HL-60 (cell line): ENCODE results near the gene PPFIA3.

Experiments used
- DNase-seq, 2 experiments: peaks; one replicate each; pipeline ENCODE4 v3.0.0-alpha.2; 2010 to 2020; ENCODE audit warnings: low read depth in 1 of 2, low spot score in 1 of 2
- H3K27ac ChIP-seq: fragments of 250-450 bp; sonication (Bioruptor Pico); replicated peaks from 2 replicates; pipeline ENCODE4 v1.5.1; 2020; ENCODE audit warnings: mild to moderate bottlenecking, moderate library complexity
- H3K27me3 ChIP-seq: fragments of 250-450 bp; sonication (Bioruptor Pico); 2 replicates; pipeline ENCODE4 v1.5.1; 2021; ENCODE audit warnings: mild to moderate bottlenecking, moderate library complexity; ENCODE audit not compliant: insufficient read depth, poor library complexity, severe bottlenecking
- H3K4me3 ChIP-seq: replicated peaks from 2 replicates; pipeline ENCODE4 v1.5.1; 2011; ENCODE audit warnings: mild to moderate bottlenecking, control low read depth, low read length; ENCODE audit not compliant: insufficient read depth
- CTCF ChIP-seq: IDR thresholded peaks from one replicate; pipeline ENCODE4 v1.5.1; 2011; ENCODE audit warnings: low read length, control low read depth, inconsistent platforms; ENCODE audit not compliant: insufficient read depth
- GABPA ChIP-seq: IDR thresholded peaks from 2 replicates; pipeline ENCODE4 v1.6.1; 2012; ENCODE audit warnings: low read depth
- POLR2AphosphoS5 ChIP-seq: IDR thresholded peaks from 2 replicates; pipeline ENCODE4 v1.6.1; 2012; ENCODE audit warnings: low read depth
- REST ChIP-seq: IDR thresholded peaks from 2 replicates; pipeline ENCODE4 v1.6.1; 2012; ENCODE audit warnings: low read depth; ENCODE audit not compliant: insufficient replicate concordance
- SPI1 ChIP-seq: IDR thresholded peaks from 2 replicates; pipeline ENCODE4 v1.6.1; 2012; ENCODE audit warnings: low read depth, mild to moderate bottlenecking, borderline replicate concordance

Gene PPFIA3

GRCh38 chr19:49084206-49085019 lies 34.9 kb upstream of the PPFIA3 start:
- Histone ChIP-seq H3K27ac (peak overlapping the region; percentile 95), H3K4me3 (peak overlapping the region; percentile 94), H3K27me3 (no peaks in the 10 kb centered on the region)
- DNase-seq = no peak
- TF ChIP-seq REST = no peak
- TF ChIP-seq POLR2AphosphoS5 = no peak
- TF ChIP-seq GABPA = no peak
- no peak for TF ChIP-seq CTCF
- TF ChIP-seq SPI1 = no peak

- Histone ChIP-seq H3K27me3 (no peaks in the 10 kb centered on the region), H3K4me3 (peak within 1 kb of the TSS; percentile 94), H3K27ac (peak within 1 kb of the TSS; percentile 95)
- TF ChIP-seq GABPA (no peak), POLR2AphosphoS5 (peak; percentile 98), REST (peak; percentile 75)
- DNase-seq = peak; percentile 98 to 99
Measured at GRCh38 chr19:49085020-49085867, 34.1 kb upstream of the PPFIA3 start, which contains the start of gene SNRNP70. SNRNP70 (plus strand) TSS chr19:49085451; CDS start chr19:49086415, 964 bp downstream.

GRCh38 chr19:49085868-49086232 lies 33.5 kb upstream of the PPFIA3 start:
- peak overlapping the region; percentile 95 for H3K27ac ChIP-seq
- peak overlapping the region; percentile 94 for H3K4me3 ChIP-seq
- DNase-seq = no peak
- H3K27me3 ChIP-seq = no peaks in the 10 kb centered on the region
- TF ChIP-seq GABPA (no peak), REST (no peak), SPI1 (no peak), CTCF (no peak), POLR2AphosphoS5 (no peak)
